A549 (cell line): ENCODE data around the gene KLHL29. TPM values are rescaled to one million over a fixed set of nuclear protein-coding genes. Genes with fewer than 3 reads are reported as not detected.

Experiments used
- ATAC-seq, 2 experiments: fragments of 200-7000 bp in 1 of 2; fragments of >200 bp in 1 of 2; cut with Nextera tagmentation in 1 of 2; cut with Tn5 transposase in 1 of 2; 3 replicates each; pipeline versions ENCODE4 v1.8.0 to v1.9.1; 2018 to 2020; ENCODE audit warnings: mild to moderate bottlenecking in 1 of 2, moderate library complexity in 1 of 2
- CTCF ChIA-PET: fragments of 300-600 bp; sonication (Branson Sonifier 250); formaldehyde crosslinking; extraction: SDS; loops from one replicate; lab custom pipeline; 2021; ENCODE audit warnings: antibody characterized with exemption, inconsistent platforms; lab: Yijun Ruan, JAX
- POLR2A ChIA-PET: fragments of 350-600 bp; formaldehyde crosslinking; extraction: SDS; loops from one replicate; lab custom pipeline; 2021; ENCODE audit warnings: antibody characterized with exemption, inconsistent platforms; lab: Yijun Ruan, JAX
- DNase-seq, 2 experiments: peaks; one replicate each; pipeline versions ENCODE4 v3.0.0 to v3.0.0-alpha.2; 2011 to 2016; ENCODE audit warnings: low read depth in 1 of 2, low spot score in 1 of 2
- FAIRE-seq: peaks from 2 replicates; lab custom pipeline; 2011; peaks lifted over from hg19 to GRCh38; lab: Jason Lieb, UNC
- H3K27ac ChIP-seq, 2 experiments: fragments of >200 bp; sonication (Bioruptor Twin); formaldehyde crosslinking; 3 replicates each; pipeline ENCODE4 v1.5.1; 2016 to 2017
- H3K4me1 ChIP-seq: fragments of >200 bp; sonication (Bioruptor Twin); formaldehyde crosslinking; 3 replicates; pipeline ENCODE4 v1.6.1; 2016
- H3K4me2 ChIP-seq: fragments of >200 bp; sonication (Bioruptor Twin); formaldehyde crosslinking; 3 replicates; pipeline ENCODE4 v1.6.1; 2016
- H3K4me3 ChIP-seq: fragments of >200 bp; sonication (Bioruptor Twin); formaldehyde crosslinking; 3 replicates; pipeline ENCODE4 v1.5.1; 2016
- H3K9me3 ChIP-seq: fragments of >200 bp; sonication (Bioruptor Twin); formaldehyde crosslinking; 3 replicates; pipeline ENCODE4 v1.6.1; 2016
- BCL3 ChIP-seq: fragments of >200 bp; sonication (Bioruptor Twin); formaldehyde crosslinking; IDR thresholded peaks from 3 replicates; pipeline ENCODE4 v1.6.1; 2016
- CEBPB ChIP-seq, 2 experiments: fragments of >200 bp in 1 of 2; sonication (Bioruptor Twin) in 1 of 2; formaldehyde crosslinking in 1 of 2; IDR thresholded peaks; 2 replicates each; pipeline ENCODE4 v1.6.1; 2012 to 2016
- ESRRA ChIP-seq: fragments of 150-350 bp; IDR thresholded peaks from 2 replicates; pipeline ENCODE4 v1.6.1; 2014; ENCODE audit warnings: mild to moderate bottlenecking, low read length, borderline replicate concordance
- FOSB ChIP-seq: fragments of 250-450 bp; sonication (Bioruptor Pico); IDR thresholded peaks from 2 replicates; pipeline ENCODE4 v1.5.0; 2020; ENCODE audit warnings: mild to moderate bottlenecking, moderate library complexity
- FOXS1 ChIP-seq: fragments of 250-450 bp; sonication (Bioruptor Pico); IDR thresholded peaks from 2 replicates; pipeline ENCODE4 v1.5.0; 2020; ENCODE audit warnings: mild to moderate bottlenecking, moderate library complexity
- HMGXB4 ChIP-seq: fragments of 250-450 bp; sonication (Bioruptor Pico); IDR thresholded peaks from 2 replicates; pipeline ENCODE4 v1.5.0; 2021; ENCODE audit warnings: mild to moderate bottlenecking, moderate library complexity, borderline replicate concordance
- HOXA7 ChIP-seq: fragments of 250-450 bp; sonication (Bioruptor Pico); IDR thresholded peaks from 2 replicates; pipeline ENCODE4 v1.5.0; 2020; ENCODE audit warnings: mild to moderate bottlenecking, moderate library complexity
- MAFK ChIP-seq: fragments of 450-650 bp; IDR thresholded peaks from 2 replicates; pipeline ENCODE4 v1.6.1; 2014; ENCODE audit not compliant: partially characterized antibody
- MAZ ChIP-seq: fragments of 150-350 bp; IDR thresholded peaks from 2 replicates; pipeline ENCODE4 v1.6.1; 2014; ENCODE audit warnings: antibody characterized with exemption, low read depth, low read length, borderline replicate concordance
- NFE2L2 ChIP-seq: fragments of 150-350 bp; conservative IDR thresholded peaks from 2 replicates; pipeline ENCODE4 v1.6.1; 2014; ENCODE audit warnings: low read length
- RFX5 ChIP-seq: fragments of 450-650 bp; IDR thresholded peaks from 2 replicates; pipeline ENCODE4 v1.7.1; 2014; ENCODE audit warnings: antibody characterized with exemption, mild to moderate bottlenecking, moderate library complexity
- ZC3H11A ChIP-seq: fragments of 450-650 bp; IDR thresholded peaks from 2 replicates; pipeline ENCODE4 v1.6.1; 2014; ENCODE audit warnings: antibody characterized with exemption, mild to moderate bottlenecking
- WGBS: methylation state at CpG from one replicate; pipeline ENCODE4 v1.1.6; 2017; ENCODE audit errors: missing lambda C conversion rate; 5-methylcytosine and 5-hydroxymethylcytosine counted together
- polyA plus RNA-seq, 4 experiments: library from polyadenylated mRNA; depleted of rRNA in 3 of 4; stranded (reverse); fragments of >200 nt; fragmentation: RNase III in 1 of 4; extraction: RNeasy Plus Mini Kit Qiagen cat#74134 plus additional on column Dnase treatment in 1 of 4; gene quantifications; 2 replicates in 3 of 4; 3 replicates in 1 of 4; pipeline ENCODE4 v1.2.3, GENCODE V29; 2011 to 2017
- TF ChIP-seq, protein P1 (sequence below): fragments of >200 bp; sonication (Bioruptor Twin); formaldehyde crosslinking; IDR thresholded peaks from 2 replicates; pipeline ENCODE4 v1.6.1; 2016
- TF ChIP-seq, protein P2 (sequence below): fragments of 200-600 bp; sonication (generic); IDR thresholded peaks from 2 replicates; pipeline ENCODE4 v1.6.1; 2016; ENCODE audit warnings: antibody characterized with exemption, mild to moderate bottlenecking, moderate library complexity

The KLHL29 gene
- polyA plus RNA-seq, 2 of the 4 experiments (the other 2 are of a cell fraction): 1.3 to 2.5 TPM

DNA sequence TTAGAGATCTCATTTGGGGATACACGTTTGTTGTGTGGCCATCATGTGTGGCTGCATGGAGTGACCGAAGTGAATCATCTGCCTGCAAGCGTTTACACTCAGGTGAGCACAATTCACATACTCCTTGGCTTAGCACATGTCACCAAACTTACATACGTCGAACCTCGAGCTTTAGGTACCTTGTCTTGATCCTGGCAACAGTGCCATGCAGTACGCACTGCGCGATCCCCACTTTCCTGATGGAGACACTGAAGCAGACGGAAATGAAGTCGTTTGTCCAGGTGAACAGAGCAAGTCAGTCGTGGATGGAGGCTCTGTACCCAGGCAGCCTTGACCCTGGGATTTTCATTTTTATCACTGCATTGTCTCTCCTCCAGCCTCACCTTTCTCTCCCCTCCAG is 32.3 kb downstream of the KLHL29 start:
- no peak for DNase-seq
- WGBS: 76% methylated on average over 12 of the region's 12 CpGs
- ATAC-seq: no peak
- Histone ChIP-seq H3K4me1 (peaks cover 16% of the 10 kb centered on the region; the same call in 2 of the 3 replicates), H3K4me3 (no peak overlapping the region)
- TF ChIP-seq ESRRA: no peak
- TF ChIP-seq, all 56 proteins: peak for 0
- FAIRE-seq: no peak
- Histone ChIP-seq H3K4me2 (no peak overlapping the region), H3K27ac (no peak overlapping the region), H3K9me3 (no peaks in the 10 kb centered on the region)
- ChIA-PET POLR2A (no interaction called here), CTCF (interaction anchor here (0.7 to 2.8 kb wide), 3 partner anchors 13 to 219 kb away, joined by 3 to 10 read pairs (median 5); no protein-coding TSS in a partner anchor)

- ChIA-PET POLR2A (no interaction called here), CTCF (interaction anchor here (2.8 kb wide), 1 partner anchor 14 kb away, joined by 10 read pairs; no protein-coding TSS in a partner anchor)
- H3K4me1 ChIP-seq: peaks cover 8% of the 10 kb centered on the region; the same call in 2 of the 3 replicates
- no peak for FAIRE-seq
- H3K9me3 ChIP-seq: no peaks in the 10 kb centered on the region
- no peak for ATAC-seq
- 73% methylated on average over 4 of the region's 5 CpGs for WGBS
- no peak overlapping the region for H3K27ac ChIP-seq
- H3K4me3 ChIP-seq: no peak overlapping the region
- H3K4me2 ChIP-seq: no peak overlapping the region
- no peak for DNase-seq
- TF ChIP-seq ESRRA (no peak), MAZ (no peak), FOXS1 (CRISPR knock-in tag) (no peak), BCL3 (no peak), NFE2L2 (no peak), FOSB (CRISPR knock-in tag) (no peak), HOXA7 (CRISPR knock-in tag) (no peak), RFX5 (no peak), ZC3H11A (no peak), CEBPB (IDR thresholded peaks at IDR 0.05) (no peak)
- TF ChIP-seq, protein P1, sequence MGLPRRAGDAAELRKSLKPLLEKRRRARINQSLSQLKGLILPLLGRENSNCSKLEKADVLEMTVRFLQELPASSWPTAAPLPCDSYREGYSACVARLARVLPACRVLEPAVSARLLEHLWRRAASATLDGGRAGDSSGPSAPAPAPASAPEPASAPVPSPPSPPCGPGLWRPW: no peak
These were observed 33.1 kb downstream of the KLHL29 start for GRCh38 chr2:23418056-23418455.

DNA sequence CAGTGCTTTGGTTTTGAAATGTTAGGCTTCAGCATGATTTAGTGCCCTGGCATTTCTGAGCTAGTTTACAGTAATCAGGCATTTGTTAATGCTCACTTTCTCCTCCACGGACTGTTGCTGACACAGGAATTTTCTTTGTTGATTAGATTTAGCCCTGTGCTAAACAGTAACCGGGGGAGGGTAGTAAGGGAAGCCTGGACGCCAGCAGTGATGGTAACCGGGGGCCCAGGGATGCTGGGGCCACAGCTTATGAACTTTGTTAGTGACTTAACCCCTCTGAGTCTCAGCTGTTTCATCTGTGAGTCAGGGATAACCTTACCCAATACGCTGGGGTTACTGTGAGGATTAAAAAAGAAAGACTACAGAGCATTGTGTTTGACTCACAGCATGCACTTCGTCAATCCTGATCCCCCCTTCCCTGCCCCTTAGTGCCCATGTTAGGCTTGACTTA is 33.5 kb downstream of the KLHL29 start:
- ChIA-PET CTCF (interaction anchor here (2.8 kb wide), 1 partner anchor 14 kb away, joined by 10 read pairs; no protein-coding TSS in a partner anchor), POLR2A (no interaction called here)
- Histone ChIP-seq H3K4me2 (no peak overlapping the region), H3K27ac (0 out of 6 replicates have a peak overlapping the region, but pooled peaks of 1 of the 2 experiments have one; percentile 2), H3K9me3 (no peaks in the 10 kb centered on the region), H3K4me3 (no peak overlapping the region), H3K4me1 (0 out of 3 replicates have a peak, but pooled peaks cover 7% of the 10 kb centered on the region)
- FAIRE-seq (no peak), ATAC-seq (peak; percentile 9 to 30; a peak in 3 of 6 replicates), DNase-seq (no peak)
- 44% methylated on average over 6 of the region's 6 CpGs for WGBS
- TF ChIP-seq MAFK: peak; percentile 17
- no peak for TF ChIP-seq HMGXB4 (CRISPR knock-in tag)
- TF ChIP-seq, protein P1: no peak
- TF ChIP-seq, protein P2, sequence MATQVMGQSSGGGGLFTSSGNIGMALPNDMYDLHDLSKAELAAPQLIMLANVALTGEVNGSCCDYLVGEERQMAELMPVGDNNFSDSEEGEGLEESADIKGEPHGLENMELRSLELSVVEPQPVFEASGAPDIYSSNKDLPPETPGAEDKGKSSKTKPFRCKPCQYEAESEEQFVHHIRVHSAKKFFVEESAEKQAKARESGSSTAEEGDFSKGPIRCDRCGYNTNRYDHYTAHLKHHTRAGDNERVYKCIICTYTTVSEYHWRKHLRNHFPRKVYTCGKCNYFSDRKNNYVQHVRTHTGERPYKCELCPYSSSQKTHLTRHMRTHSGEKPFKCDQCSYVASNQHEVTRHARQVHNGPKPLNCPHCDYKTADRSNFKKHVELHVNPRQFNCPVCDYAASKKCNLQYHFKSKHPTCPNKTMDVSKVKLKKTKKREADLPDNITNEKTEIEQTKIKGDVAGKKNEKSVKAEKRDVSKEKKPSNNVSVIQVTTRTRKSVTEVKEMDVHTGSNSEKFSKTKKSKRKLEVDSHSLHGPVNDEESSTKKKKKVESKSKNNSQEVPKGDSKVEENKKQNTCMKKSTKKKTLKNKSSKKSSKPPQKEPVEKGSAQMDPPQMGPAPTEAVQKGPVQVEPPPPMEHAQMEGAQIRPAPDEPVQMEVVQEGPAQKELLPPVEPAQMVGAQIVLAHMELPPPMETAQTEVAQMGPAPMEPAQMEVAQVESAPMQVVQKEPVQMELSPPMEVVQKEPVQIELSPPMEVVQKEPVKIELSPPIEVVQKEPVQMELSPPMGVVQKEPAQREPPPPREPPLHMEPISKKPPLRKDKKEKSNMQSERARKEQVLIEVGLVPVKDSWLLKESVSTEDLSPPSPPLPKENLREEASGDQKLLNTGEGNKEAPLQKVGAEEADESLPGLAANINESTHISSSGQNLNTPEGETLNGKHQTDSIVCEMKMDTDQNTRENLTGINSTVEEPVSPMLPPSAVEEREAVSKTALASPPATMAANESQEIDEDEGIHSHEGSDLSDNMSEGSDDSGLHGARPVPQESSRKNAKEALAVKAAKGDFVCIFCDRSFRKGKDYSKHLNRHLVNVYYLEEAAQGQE: no peak
